GM19455 (cell line): ENCODE data around the gene RNF6.

Source experiments
- ATAC-seq: cut with Tn5 transposase; IDR thresholded peaks from one replicate; pipeline ENCODE4 v1.9.1; 2021; ENCODE audit not compliant: unreplicated experiment

The RNF6 gene

GRCh38 chr13:26227166-26227971 is 5.3 kb upstream of the RNF6 start:
- ATAC-seq, result no peak

DNA sequence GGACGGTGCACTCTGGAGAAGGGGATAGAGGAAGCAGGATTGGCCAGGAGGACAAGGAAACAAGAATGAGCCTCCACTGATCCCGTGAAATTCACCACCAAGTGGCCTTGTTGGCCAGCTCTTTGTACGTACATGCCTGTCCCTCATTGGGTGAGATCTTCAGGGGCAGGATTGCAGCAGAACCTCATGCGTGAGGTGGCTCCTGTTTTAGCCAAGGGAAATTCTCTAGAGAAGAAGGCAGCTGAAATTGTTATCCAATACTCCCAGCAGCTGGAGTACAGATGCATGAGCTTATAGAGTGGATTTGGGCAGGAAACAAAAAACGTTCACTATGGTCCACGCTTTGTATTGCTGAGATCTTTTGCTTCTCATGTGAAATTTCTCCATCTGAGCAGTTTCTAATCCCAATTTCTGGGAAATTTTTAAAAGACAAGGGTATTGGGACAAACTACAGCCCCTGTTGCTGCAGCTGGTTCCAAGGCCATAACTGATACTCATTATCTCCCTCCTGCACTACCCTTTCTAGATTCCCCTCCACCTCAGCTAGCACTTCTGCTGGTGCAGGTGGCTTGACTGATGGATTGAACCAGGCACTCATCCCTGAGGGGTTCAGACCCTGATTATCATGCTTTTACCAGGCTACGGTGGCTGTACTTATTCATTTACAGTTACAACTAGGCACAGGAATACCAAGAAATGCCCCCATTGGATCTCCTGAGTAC is 3.9 kb upstream of the RNF6 start:
- ATAC-seq, result no peak

- ATAC-seq, result peak; percentile 51
These were observed 469 bp upstream of the RNF6 start for GRCh38 chr13:26222520-26223046.

GRCh38 chr13:26221399-26221720 is 754 bp downstream of the RNF6 start:
- ATAC-seq, result peak; percentile 29

- ATAC-seq, result no peak
These were observed 1.5 kb downstream of the RNF6 start for GRCh38 chr13:26220575-26220974.

DNA sequence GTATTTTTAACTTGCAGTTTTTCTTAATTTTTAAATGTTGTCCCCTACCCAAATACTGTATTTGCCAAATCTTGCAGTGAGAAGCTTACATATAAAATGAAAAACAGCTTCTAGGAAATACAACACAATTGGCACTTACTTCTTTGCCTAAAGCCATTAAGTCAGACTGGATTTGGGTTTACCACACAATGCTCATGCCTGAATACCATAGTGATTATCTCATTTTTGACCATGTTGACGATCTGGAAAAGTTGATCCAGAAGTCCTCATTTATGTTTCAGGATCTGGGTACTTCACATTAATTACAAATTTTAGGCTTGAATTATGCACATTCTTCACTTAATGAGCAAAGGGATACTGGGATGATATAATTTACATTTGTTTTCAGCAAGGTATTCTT is 2.4 kb downstream of the RNF6 start:
- ATAC-seq, result no peak

GRCh38 chr13:26216042-26216441 is 6.1 kb downstream of the RNF6 start:
- ATAC-seq, result no peak

GRCh38 chr13:26213982-26214381 is 8.1 kb downstream of the RNF6 start:
- ATAC-seq, result no peak

DNA sequence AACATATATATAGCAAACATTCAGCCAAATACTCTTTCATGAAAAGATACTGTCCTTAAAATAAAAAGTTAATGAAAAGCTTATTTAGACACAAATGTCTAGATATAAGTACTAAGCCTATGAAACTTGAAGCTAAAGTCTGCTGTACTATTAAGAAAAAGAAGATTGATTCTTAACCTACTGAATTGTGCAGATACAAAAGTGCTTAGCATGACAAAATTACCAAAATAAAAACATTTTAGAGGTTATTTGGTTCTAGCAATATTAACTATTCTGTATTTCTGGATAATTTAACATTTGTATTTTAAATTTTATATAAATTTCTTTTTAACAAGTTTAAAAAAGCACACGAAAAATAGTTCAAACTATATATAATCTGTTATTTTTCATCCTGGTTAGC is 8.8 kb downstream of the RNF6 start:
- ATAC-seq, result no peak

DNA sequence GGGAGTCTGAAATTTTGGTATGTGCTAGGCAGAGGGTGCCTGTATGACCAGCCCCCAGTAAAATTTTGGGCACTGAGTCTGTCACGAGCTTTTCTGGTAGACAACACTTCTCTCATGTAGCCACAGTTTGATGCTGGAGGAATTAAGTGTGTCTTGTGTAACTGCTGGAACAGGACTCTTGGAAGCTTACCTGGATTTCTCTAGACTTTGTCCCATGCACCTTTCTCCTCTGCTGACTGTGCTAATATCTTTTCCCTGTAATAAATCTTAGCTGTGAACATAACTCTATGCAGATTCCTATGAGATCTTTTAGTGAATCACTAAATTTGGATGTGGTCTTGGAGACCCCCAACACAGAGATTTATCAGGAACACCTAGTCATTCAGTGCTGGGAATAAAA is 13.8 kb downstream of the RNF6 start:
- no peak for ATAC-seq

DNA sequence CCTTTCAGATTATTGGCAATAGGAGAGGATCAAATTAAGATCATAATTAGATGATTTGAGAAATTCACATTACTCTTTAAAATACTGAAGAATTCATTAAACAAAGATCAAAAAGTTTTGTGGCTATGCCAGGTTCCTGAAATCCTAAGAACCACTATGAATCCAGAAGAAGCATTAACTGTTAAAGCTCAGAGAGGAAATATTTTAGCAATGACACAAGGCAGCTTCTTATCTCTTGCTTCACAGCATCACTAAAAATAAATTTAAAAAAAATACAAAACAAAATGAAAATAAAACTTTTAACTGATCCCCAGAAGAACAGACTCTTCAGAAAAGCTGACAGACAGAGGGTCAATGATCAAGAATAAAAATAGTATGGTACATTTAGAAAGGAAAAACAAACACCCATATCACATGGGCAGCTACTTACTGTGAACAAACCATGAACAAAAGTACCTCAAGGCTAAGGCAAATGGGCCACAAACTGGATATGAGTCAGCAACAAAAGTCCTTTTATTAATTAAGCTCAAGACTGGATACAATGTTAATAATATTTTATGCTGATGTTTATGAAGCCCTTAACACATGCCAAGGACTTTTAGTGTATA is 19.6 kb downstream of the RNF6 start:
- ATAC-seq, result no peak

GRCh38 chr13:26200811-26201210 is 21.3 kb downstream of the RNF6 start:
- ATAC-seq, result no peak

GRCh38 chr13:26198116-26198515 is 24.0 kb downstream of the RNF6 start:
- ATAC-seq, result no peak

DNA sequence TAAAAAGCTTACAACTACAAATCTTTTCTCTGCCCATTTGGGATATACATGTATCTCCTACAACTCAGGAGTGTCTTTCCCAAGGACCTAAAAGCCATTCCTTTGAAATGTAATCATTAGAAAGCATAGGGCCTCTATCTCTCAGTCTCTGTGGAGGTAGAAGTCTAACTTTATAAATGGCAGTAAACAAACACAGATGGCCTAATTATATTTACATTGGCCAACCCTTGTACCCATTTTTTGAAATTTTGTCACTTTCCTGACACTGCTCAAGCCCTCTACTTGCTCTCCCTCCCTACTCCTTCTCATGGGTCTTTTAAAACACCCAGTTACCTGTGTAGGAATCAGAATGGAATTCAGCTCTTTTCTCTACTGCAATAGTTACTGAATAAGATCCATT is 24.8 kb downstream of the RNF6 start:
- no peak for ATAC-seq

GRCh38 chr13:26186995-26187394 is 35.1 kb downstream of the RNF6 start:
- ATAC-seq, result no peak

DNA sequence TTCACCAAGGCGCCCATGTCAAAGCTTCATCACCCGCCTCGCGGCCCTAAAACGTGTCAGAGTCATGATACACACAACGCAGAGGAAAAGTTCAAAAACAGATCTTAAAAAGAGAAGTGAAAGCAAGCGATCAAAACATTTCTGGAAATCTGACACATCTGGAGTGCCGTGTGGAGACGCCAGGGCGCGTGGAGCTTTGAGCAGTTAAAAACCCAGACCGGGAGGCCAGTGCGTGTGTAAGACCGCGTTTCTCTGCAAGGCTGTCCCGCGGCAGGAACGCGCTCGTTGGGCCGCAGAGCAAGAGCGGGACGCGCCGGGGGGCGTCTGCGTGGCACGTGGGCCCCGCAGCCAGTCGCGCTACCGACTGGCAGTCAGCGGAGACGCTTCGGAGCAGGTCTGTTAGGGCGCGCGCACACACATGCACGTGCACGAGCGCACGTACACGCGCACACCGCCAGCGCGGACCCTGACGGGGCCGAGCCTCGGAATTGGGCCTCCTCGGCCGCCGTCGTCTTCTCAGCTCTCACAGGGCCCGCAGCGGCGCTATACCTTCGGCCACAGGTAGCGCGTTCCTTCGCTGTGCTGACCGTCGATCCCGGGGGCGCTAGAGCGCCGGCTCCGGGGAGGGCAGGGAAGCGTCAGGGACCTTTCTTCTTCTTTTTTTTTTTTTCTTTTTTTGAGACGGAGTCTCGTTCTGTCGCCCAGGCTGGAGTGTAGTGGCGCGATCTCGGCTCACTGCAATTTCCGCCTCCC is 35.8 kb downstream of the RNF6 start:
- ATAC-seq, result peak; percentile 81

GRCh38 chr13:26185720-26186117 is 36.4 kb downstream of the RNF6 start:
- peak; percentile 17 for ATAC-seq

DNA sequence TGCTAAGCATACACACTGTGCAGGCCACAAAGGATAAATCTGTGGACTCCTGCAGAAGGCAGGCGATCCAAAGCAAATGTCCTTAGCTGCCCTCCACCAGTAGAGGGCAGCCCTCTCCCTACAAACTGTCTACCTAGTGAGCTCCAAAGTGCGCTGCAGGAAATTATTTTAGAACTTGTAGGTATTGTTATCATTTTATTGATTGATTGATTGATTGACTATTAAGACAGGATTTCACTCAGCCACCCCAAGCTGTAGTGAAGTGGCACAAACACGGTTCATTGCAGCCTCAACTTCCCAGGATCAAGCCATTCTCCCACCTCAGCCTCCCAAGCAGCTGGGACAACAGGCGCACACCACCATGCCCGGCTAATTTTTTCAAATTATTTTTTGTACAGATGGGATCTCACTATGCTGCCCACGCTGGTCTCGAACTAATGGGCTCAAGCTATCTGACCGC is 37.3 kb downstream of the RNF6 start:
- ATAC-seq, result no peak

- no peak for ATAC-seq
These were observed 38.7 kb downstream of the RNF6 start for GRCh38 chr13:26183416-26183815.

- ATAC-seq, result no peak
These were observed 42.8 kb downstream of the RNF6 start for GRCh38 chr13:26179344-26179743.

GRCh38 chr13:26168835-26169234 is 53.3 kb downstream of the RNF6 start:
- no peak for ATAC-seq
